HepG2 (cell line): Measurements from ENCODE around the gene GRID1. TPM values are rescaled to one million over a fixed set of nuclear protein-coding genes. Genes with fewer than 3 reads are reported as not detected.

Experiments
- ATAC-seq: fragments of 200-7000 bp; cut with Tn5 transposase; 3 replicates; pipeline ENCODE4 v1.9.1; 2020; ENCODE audit warnings: mild to moderate bottlenecking, moderate library complexity
- BruUV-seq: library from RNA; stranded (reverse); fragments of 400-500 nt; replicated peaks from 2 replicates; lab custom pipeline; 2021; lab: Mats Ljungman, UMichigan
- CTCF ChIA-PET: fragments of 300-600 bp; formaldehyde crosslinking; extraction: SDS; loops from one replicate; lab custom pipeline; 2021; ENCODE audit warnings: low total read pairs, inconsistent platforms, low intra/inter-chr PET ratio; lab: Yijun Ruan, JAX
- POLR2A ChIA-PET: fragments of 350-600 bp; sonication (Branson Sonifier 250); formaldehyde crosslinking; loops from one replicate; lab custom pipeline; 2020; ENCODE audit warnings: antibody characterized with exemption, inconsistent platforms; lab: Yijun Ruan, JAX
- DNase-seq: peaks from one replicate; pipeline ENCODE4 v3.0.0-alpha.2; 2015; ENCODE audit warnings: low spot score
- FAIRE-seq: peaks from 3 replicates; lab custom pipeline; 2011; peaks lifted over from hg19 to GRCh38; lab: Jason Lieb, UNC
- H2AFZ ChIP-seq: one replicate; pipeline ENCODE4 v1.6.1; 2011; ENCODE audit warnings: low read length, inconsistent platforms
- H3K27ac ChIP-seq: fragments of 300-600 bp; 3 replicates; pipeline ENCODE4 v1.8.0; 2011; ENCODE audit warnings: mixed run types, mild to moderate bottlenecking, mixed read lengths, low read length, inconsistent platforms; ENCODE audit not compliant: insufficient read depth; ENCODE audit errors: extremely low read length
- H3K27me3 ChIP-seq, 2 experiments: fragments of 200-600 bp in 1 of 2; 2 replicates in 1 of 2; 3 replicates in 1 of 2; pipeline versions ENCODE4 v1.6.0 to v1.8.0; 2011; ENCODE audit warnings: low read length in 2 of 2, mild to moderate bottlenecking in 2 of 2, moderate library complexity in 2 of 2, inconsistent platforms in 1 of 2; ENCODE audit not compliant: insufficient read depth in 2 of 2, control insufficient read depth in 1 of 2
- H3K36me3 ChIP-seq, 2 experiments: fragments of 200-600 bp in 1 of 2; replicated peaks in 1 of 2; 2 replicates in 1 of 2; 3 replicates in 1 of 2; pipeline versions ENCODE4 v1.5.1 to v1.8.0; 2011; ENCODE audit warnings: low read length in 2 of 2, inconsistent platforms in 1 of 2; ENCODE audit not compliant: insufficient read depth in 2 of 2, control insufficient read depth in 1 of 2
- H3K4me1 ChIP-seq: 2 replicates; pipeline ENCODE4 v1.5.1; 2012; ENCODE audit warnings: low read length, inconsistent platforms; ENCODE audit not compliant: insufficient read depth
- H3K4me2 ChIP-seq: 2 replicates; pipeline ENCODE4 v1.6.0; 2011; ENCODE audit warnings: low read depth, low read length, inconsistent platforms
- H3K4me3 ChIP-seq, 3 experiments: fragments of 200-600 bp in 1 of 3; sonication (generic), shearing (Covaris generic) in 1 of 3; replicated peaks in 1 of 3; 2 replicates each; pipeline ENCODE4 v1.5.1; 2011 to 2016; ENCODE audit warnings: low read length in 3 of 3, inconsistent platforms in 2 of 3, low read depth in 2 of 3, mild to moderate bottlenecking in 2 of 3, control low read depth in 1 of 3, mixed read lengths in 1 of 3; ENCODE audit not compliant: insufficient read depth in 1 of 3
- H3K79me2 ChIP-seq: one replicate; pipeline ENCODE4 v1.6.1; 2011; ENCODE audit warnings: low read length, inconsistent platforms; ENCODE audit not compliant: insufficient read depth
- H3K9ac ChIP-seq: 2 replicates; pipeline ENCODE4 v1.6.0; 2011; ENCODE audit warnings: mild to moderate bottlenecking, low read depth, low read length, inconsistent platforms; ENCODE audit not compliant: insufficient read depth
- H3K9me3 ChIP-seq: 2 replicates; pipeline ENCODE4 v1.5.1; 2012; ENCODE audit warnings: mild to moderate bottlenecking, low read length
- H4K20me1 ChIP-seq: 2 replicates; pipeline ENCODE4 v1.6.0; 2011; ENCODE audit warnings: inconsistent platforms, mild to moderate bottlenecking, low read length, moderate library complexity; ENCODE audit not compliant: insufficient read depth
- HNRNPLL ChIP-seq: fragments of 200-400 bp; formaldehyde crosslinking; IDR thresholded peaks from 2 replicates; pipeline ENCODE4 v1.6.1; 2017; ENCODE audit warnings: mild to moderate bottlenecking, low read depth, low read length; ENCODE audit not compliant: poor library complexity, severe bottlenecking
- IKZF4 ChIP-seq: sonication (generic); formaldehyde crosslinking; IDR thresholded peaks from 2 replicates; pipeline ENCODE4 v1.5.1; 2020; ENCODE audit warnings: borderline replicate concordance, mild to moderate bottlenecking, low read depth, missing genetic modification reagents; ENCODE audit errors: not compliant biosample characterization
- TOPORS ChIP-seq: sonication (generic); formaldehyde crosslinking; IDR thresholded peaks from 2 replicates; pipeline ENCODE4 v1.8.0; 2023; ENCODE audit warnings: mild to moderate bottlenecking, missing genetic modification reagents
- ZBTB7A ChIP-seq: sonication (generic); formaldehyde crosslinking; IDR thresholded peaks from 2 replicates; pipeline ENCODE4 v1.8.0; 2022; ENCODE audit warnings: mild to moderate bottlenecking, missing genetic modification reagents
- ZGPAT ChIP-seq: IDR thresholded peaks from 2 replicates; pipeline ENCODE4 v1.6.1; 2016; ENCODE audit warnings: mild to moderate bottlenecking
- ZNF709 ChIP-seq: sonication (generic); formaldehyde crosslinking; IDR thresholded peaks from 2 replicates; pipeline ENCODE4 v1.5.0; 2020; ENCODE audit warnings: mild to moderate bottlenecking, missing genetic modification reagents
- WGBS: methylation state at CpG from one replicate; pipeline ENCODE4 v1.1.6; 2017; ENCODE audit warnings: low lambda C conversion rate; 5-methylcytosine and 5-hydroxymethylcytosine counted together
- in situ Hi-C: cut with HindIII; loops from 2 replicates; pipeline ENCODE4 v1.10.0; 2017; ENCODE audit warnings: low pct_unique_long_range_greater_than_20kb; ENCODE audit not compliant: extremely low pct_ligation_motif_present
- intact Hi-C: fragments of 100-400 bp; cut with micrococcal nuclease; formaldehyde crosslinking; loops from one replicate; pipeline ENCODE4 v1.10.0; 2022; ENCODE audit not compliant: unreplicated experiment
- polyA plus RNA-seq, 8 experiments: library from polyadenylated mRNA; depleted of rRNA in 3 of 8; stranded (reverse) in 7 of 8; unstranded in 1 of 8; fragments of >200 nt; fragmentation: Illumina TruSeq in 4 of 8; extraction: Trizol in 4 of 8; gene quantifications; 2 replicates each; pipeline versions ENCODE4 v1.2.1 to v1.2.3, GENCODE V29; 2011 to 2016; ENCODE audit warnings: low read depth in 4 of 8, missing spikeins in 1 of 8, mixed read lengths in 1 of 8; ENCODE audit not compliant: insufficient read depth in 1 of 8
- total RNA-seq, 5 experiments: library from RNA; depleted of rRNA; stranded (reverse); fragments of >200 nt; fragmentation: Illumina TruSeq; extraction: Trizol; gene quantifications; 2 replicates each; pipeline ENCODE4 v1.2.3, GENCODE V29; 2016; ENCODE audit warnings: low read depth in 1 of 5

GRID1 gene
- total and polyA plus RNA-seq, 2 of the 13 experiments (the other 11 are each of a cell fraction or from before 2014, with no cell fraction given): 0.05 TPM; not detected in 1

GRCh38 chr10:85648279-85648754 lies 718.3 kb downstream of the GRID1 start (continued):
- no peak for TF ChIP-seq ZBTB7A (CRISPR knock-in tag)
- TF ChIP-seq TOPORS (CRISPR knock-in tag): no peak
- no peak for TF ChIP-seq ZGPAT (CRISPR knock-in tag)

- no peak overlapping the region for H3K9ac ChIP-seq
- in situ Hi-C loops: no loop called here
- 38% methylated on average over 5 of the region's 5 CpGs for WGBS
These were observed 718.9 kb downstream of the GRID1 start for GRCh38 chr10:85647741-85648140.

More at GRCh38 chr10:85647741-85648140, 718.9 kb downstream of the GRID1 start:
- Histone ChIP-seq H3K36me3 (no peaks in the 10 kb centered on the region), H2AFZ (no peak overlapping the region), H4K20me1 (no peaks in the 10 kb centered on the region), H3K9me3 (no peaks in the 10 kb centered on the region), H3K27me3 (no peaks in the 10 kb centered on the region), H3K79me2 (no peaks in the 10 kb centered on the region), H3K4me3 (no peak overlapping the region), H3K27ac (no peak overlapping the region), H3K4me1 (peaks cover 7% of the 10 kb centered on the region; the same call in 1 of the 2 replicates), H3K4me2 (no peak overlapping the region)
- BruUV-seq: no TSS peak
- intact Hi-C loops: no loop called here
- CTCF ChIA-PET: no interaction called here
- ATAC-seq (no peak), DNase-seq (no peak), FAIRE-seq (no peak)
- TF ChIP-seq ZNF709 (CRISPR knock-in tag) (no peak), HNRNPLL (no peak), IKZF4 (CRISPR knock-in tag) (no peak)
- POLR2A ChIA-PET: no interaction called here
